Parathyroid adenoma (tissue), 2 donors: ENCODE results near the gene WDR81.

ENCODE experiments used
- H2AFZ ChIP-seq: fragments of 300-600 bp; sonication (generic); one replicate; pipeline ENCODE4 v1.7.0; 2017; ENCODE audit warnings: antibody characterized with exemption, mild to moderate bottlenecking
- H3K27ac ChIP-seq: fragments of 300-600 bp; sonication (generic); one replicate; pipeline ENCODE4 v1.7.0; 2017
- H3K27me3 ChIP-seq: fragments of 300-600 bp; sonication (generic); one replicate; pipeline ENCODE4 v1.7.0; 2017; ENCODE audit warnings: low read length; ENCODE audit not compliant: control insufficient read depth, insufficient read depth
- H3K36me3 ChIP-seq: fragments of 300-600 bp; sonication (generic); one replicate; pipeline ENCODE4 v1.7.0; 2017; ENCODE audit warnings: low read length; ENCODE audit not compliant: control insufficient read depth, insufficient read depth
- H3K4me1 ChIP-seq: fragments of 300-600 bp; sonication (generic); one replicate; pipeline ENCODE4 v1.7.0; 2017; ENCODE audit warnings: control low read depth
- H3K4me2 ChIP-seq: fragments of 300-600 bp; sonication (generic); one replicate; pipeline ENCODE4 v1.7.0; 2017; ENCODE audit warnings: low read length
- H3K4me3 ChIP-seq: fragments of 300-600 bp; sonication (generic); one replicate; pipeline ENCODE4 v1.7.0; 2017; ENCODE audit warnings: low read depth, low read length
- H3K79me2 ChIP-seq: fragments of 300-600 bp; sonication (generic); one replicate; pipeline ENCODE4 v1.7.0; 2017; ENCODE audit warnings: control low read depth
- H3K9ac ChIP-seq: fragments of 300-600 bp; sonication (generic); one replicate; pipeline ENCODE4 v1.7.0; 2017; ENCODE audit warnings: mild to moderate bottlenecking
- H3K9me3 ChIP-seq: fragments of 300-600 bp; sonication (generic); one replicate; pipeline ENCODE4 v1.7.0; 2017; ENCODE audit warnings: low read length; ENCODE audit not compliant: control insufficient read depth
- TF ChIP-seq, protein P1 (sequence below): fragments of 300-600 bp; sonication (generic); IDR thresholded peaks from one replicate; pipeline ENCODE4 v1.7.0; 2017; ENCODE audit warnings: antibody characterized with exemption, mild to moderate bottlenecking
- donor health status: primary hyperparathyroidism.

WDR81 gene

GRCh38 chr17:1712271-1712670, 12.2 kb upstream of the WDR81 start:
- no peaks in the 10 kb centered on the region for H3K36me3 ChIP-seq
- TF ChIP-seq, protein P1, sequence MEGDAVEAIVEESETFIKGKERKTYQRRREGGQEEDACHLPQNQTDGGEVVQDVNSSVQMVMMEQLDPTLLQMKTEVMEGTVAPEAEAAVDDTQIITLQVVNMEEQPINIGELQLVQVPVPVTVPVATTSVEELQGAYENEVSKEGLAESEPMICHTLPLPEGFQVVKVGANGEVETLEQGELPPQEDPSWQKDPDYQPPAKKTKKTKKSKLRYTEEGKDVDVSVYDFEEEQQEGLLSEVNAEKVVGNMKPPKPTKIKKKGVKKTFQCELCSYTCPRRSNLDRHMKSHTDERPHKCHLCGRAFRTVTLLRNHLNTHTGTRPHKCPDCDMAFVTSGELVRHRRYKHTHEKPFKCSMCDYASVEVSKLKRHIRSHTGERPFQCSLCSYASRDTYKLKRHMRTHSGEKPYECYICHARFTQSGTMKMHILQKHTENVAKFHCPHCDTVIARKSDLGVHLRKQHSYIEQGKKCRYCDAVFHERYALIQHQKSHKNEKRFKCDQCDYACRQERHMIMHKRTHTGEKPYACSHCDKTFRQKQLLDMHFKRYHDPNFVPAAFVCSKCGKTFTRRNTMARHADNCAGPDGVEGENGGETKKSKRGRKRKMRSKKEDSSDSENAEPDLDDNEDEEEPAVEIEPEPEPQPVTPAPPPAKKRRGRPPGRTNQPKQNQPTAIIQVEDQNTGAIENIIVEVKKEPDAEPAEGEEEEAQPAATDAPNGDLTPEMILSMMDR = no peak
- H3K4me2 ChIP-seq = no peak overlapping the region
- no peak overlapping the region for H3K9ac ChIP-seq
- H3K27ac ChIP-seq = no peak overlapping the region
- H3K79me2 ChIP-seq = peaks cover 8% of the 10 kb centered on the region
- peaks cover 15% of the 10 kb centered on the region for H3K4me1 ChIP-seq
- no peak overlapping the region for H3K4me3 ChIP-seq
- no peaks in the 10 kb centered on the region for H3K27me3 ChIP-seq
- H2AFZ ChIP-seq = no peak overlapping the region
- no peaks in the 10 kb centered on the region for H3K9me3 ChIP-seq

DNA sequence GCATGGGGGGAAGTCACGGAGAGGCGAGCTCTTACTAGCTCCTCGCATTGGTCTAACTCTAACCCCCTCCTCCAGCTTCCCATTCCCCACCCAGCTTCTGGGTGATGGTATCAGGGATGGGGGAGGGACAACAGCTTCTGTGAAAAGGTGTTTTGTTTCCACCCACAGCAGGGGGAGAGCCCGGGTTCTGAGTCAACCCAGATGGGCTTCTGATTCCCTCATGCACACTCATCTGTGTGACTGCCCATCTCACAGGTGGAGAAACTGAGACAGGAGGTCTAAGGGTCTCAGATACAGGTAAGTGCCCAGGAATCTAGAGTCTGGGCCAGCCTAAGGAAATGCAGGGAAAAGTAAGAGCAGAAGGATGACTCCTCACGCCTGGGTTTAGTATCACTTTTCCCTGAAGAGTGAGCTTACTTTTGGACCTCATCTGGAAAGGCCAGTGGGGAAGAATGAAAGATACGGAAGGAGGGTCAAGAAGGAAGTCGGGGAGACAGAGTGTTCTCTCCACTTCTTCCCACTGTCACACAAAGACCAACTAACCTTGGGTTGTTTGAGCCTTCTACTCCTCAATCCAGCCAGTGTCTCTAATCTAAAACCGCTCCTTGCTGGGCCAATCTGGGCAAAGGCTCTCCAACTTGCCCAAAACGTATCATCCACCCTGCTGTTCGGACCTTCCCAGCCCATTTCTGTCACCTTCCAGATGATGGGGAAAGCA, 11.2 kb upstream of the WDR81 start:
- H3K79me2 ChIP-seq = peaks cover 8% of the 10 kb centered on the region
- H3K9me3 ChIP-seq = no peaks in the 10 kb centered on the region
- H3K4me1 ChIP-seq = peaks cover 22% of the 10 kb centered on the region
- TF ChIP-seq, protein P1 = no peak
- H2AFZ ChIP-seq = no peak overlapping the region
- no peaks in the 10 kb centered on the region for H3K27me3 ChIP-seq
- no peak overlapping the region for H3K4me3 ChIP-seq
- peak overlapping the region; percentile 99 for H3K4me2 ChIP-seq
- H3K9ac ChIP-seq = no peak overlapping the region
- H3K36me3 ChIP-seq = no peaks in the 10 kb centered on the region
- peak overlapping the region; percentile 94 for H3K27ac ChIP-seq

- Histone ChIP-seq H2AFZ (peak overlapping the region; percentile 30), H3K79me2 (peaks cover 8% of the 10 kb centered on the region), H3K4me3 (peak overlapping the region; percentile 98), H3K27me3 (no peaks in the 10 kb centered on the region), H3K9ac (no peak overlapping the region), H3K9me3 (no peaks in the 10 kb centered on the region), H3K36me3 (no peaks in the 10 kb centered on the region), H3K4me2 (peak overlapping the region; percentile 99), H3K27ac (peak overlapping the region; percentile 94), H3K4me1 (peaks cover 26% of the 10 kb centered on the region)
- TF ChIP-seq, protein P1 = peak; percentile 55
Observed at GRCh38 chr17:1713878-1714426, 10.6 kb upstream of the WDR81 start.

DNA sequence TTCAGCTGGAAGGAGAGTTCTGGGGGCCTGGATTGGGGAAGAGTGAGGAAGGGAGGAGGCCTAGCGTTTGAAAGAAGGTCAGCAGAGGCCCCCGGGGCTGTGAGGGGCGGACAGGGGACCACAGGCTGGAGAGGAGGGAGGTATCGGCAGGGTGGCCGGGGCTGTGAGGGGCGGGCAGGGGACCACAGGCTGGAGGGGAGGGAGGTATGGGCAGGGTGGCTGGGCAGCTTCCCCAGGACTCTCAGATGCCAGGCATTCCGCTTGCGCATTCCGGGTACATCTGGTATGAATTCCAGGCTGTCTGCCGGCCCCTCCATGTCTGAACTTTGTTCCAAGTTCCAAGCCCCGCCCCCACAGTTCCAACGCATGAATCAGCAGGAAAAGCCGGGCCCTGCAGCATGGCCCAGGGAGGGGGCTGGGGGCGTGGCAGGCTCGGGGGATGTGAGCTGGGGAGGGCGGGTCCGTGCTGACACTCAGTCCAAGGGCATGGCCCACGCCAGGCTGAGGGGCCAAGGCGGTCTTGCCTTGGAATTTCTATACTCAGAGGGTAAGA, 10.0 kb upstream of the WDR81 start:
- Histone ChIP-seq H3K9me3 (no peaks in the 10 kb centered on the region), H3K36me3 (no peaks in the 10 kb centered on the region), H3K4me3 (peak overlapping the region; percentile 98), H2AFZ (peak overlapping the region; percentile 61), H3K9ac (no peak overlapping the region), H3K79me2 (peaks cover 8% of the 10 kb centered on the region), H3K4me2 (peak overlapping the region; percentile 99), H3K27me3 (no peaks in the 10 kb centered on the region), H3K4me1 (peaks cover 26% of the 10 kb centered on the region), H3K27ac (peak overlapping the region; percentile 94)
- TF ChIP-seq, protein P1 = no peak
